Liver (tissue), 3 donors: Measurements from ENCODE around the gene SCYGR4.

Source experiments
- NR2F2 ChIP-seq: IDR thresholded peaks from 2 replicates; pipeline ENCODE4 v1.6.1; 2016; ENCODE audit warnings: antibody characterized with exemption
- TAF1 ChIP-seq: conservative IDR thresholded peaks from 2 replicates; pipeline ENCODE4 v1.6.1; 2016; ENCODE audit warnings: antibody characterized with exemption, mild to moderate bottlenecking
- TF ChIP-seq, protein P1 (sequence below): fragments of 150-350 bp; IDR thresholded peaks from 2 replicates; pipeline ENCODE4 v1.5.1; 2017; ENCODE audit warnings: improper control_type of control experiment, low read depth, low read length; ENCODE audit not compliant: missing input control
- donor health status: healthy.
- donor health status: healthy.

DNA sequence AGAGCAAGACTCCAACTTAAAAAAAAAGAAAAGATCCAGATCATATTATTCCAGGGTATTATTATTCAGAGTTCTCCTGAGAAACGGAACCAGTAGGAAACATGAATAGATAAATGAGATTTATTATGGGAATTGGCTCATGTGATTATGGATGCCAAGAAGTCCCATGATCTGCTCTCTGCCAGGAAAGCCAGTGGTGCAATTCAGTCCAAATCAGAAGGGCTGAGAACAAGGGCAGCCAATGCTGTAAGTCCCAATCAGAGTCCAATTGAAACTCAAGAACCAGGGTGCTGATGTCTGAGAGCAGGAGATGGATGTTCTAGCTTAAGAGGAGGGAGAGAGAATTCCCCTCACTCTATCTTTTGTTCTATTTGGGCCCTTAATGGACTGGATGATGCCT lies 10.8 kb upstream of the SCYGR4 start:
- TF ChIP-seq TAF1 = no peak
- TF ChIP-seq, protein P1, sequence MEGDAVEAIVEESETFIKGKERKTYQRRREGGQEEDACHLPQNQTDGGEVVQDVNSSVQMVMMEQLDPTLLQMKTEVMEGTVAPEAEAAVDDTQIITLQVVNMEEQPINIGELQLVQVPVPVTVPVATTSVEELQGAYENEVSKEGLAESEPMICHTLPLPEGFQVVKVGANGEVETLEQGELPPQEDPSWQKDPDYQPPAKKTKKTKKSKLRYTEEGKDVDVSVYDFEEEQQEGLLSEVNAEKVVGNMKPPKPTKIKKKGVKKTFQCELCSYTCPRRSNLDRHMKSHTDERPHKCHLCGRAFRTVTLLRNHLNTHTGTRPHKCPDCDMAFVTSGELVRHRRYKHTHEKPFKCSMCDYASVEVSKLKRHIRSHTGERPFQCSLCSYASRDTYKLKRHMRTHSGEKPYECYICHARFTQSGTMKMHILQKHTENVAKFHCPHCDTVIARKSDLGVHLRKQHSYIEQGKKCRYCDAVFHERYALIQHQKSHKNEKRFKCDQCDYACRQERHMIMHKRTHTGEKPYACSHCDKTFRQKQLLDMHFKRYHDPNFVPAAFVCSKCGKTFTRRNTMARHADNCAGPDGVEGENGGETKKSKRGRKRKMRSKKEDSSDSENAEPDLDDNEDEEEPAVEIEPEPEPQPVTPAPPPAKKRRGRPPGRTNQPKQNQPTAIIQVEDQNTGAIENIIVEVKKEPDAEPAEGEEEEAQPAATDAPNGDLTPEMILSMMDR = no peak
- no peak for TF ChIP-seq NR2F2
